ENCODE measurements around the gene LRRTM2.
"Not testable (repeated sequence)": the region's sequence is repeated elsewhere in the genome, so short reads cannot be mapped to it uniquely, and the experiment has no call there.

Gene LRRTM2

GRCh38 chr5:138874771-138875551 is at the start of gene LRRTM2:
TSS of gene LRRTM2 (minus strand) at chr5:138875335. CDS start at chr5:138874911, 424 bp downstream.
- no peak for TF ChIP-seq CTCF (conservative IDR thresholded peaks at IDR 0.05; ENCODE audit: low read depth, low read length)
- peak within 1 kb of the TSS; percentile 41 for H3K4me3 ChIP-seq (ENCODE audit: low read depth, low read length)
- DNase-seq (ENCODE audit: low read depth) = peak; percentile 77

GRCh38 chr5:138922494-138922893 is 47.4 kb upstream of the LRRTM2 start:
- DNase-seq (ENCODE audit: low read depth) = no peak
- H3K4me3 ChIP-seq (ENCODE audit: low read depth, low read length) = no peak overlapping the region
- TF ChIP-seq CTCF (conservative IDR thresholded peaks at IDR 0.05; ENCODE audit: low read depth, low read length) = no peak

- DNase-seq (ENCODE audit: low read depth); H3K4me3 ChIP-seq (ENCODE audit: low read depth, low read length): not testable (repeated sequence)
These were observed 46.2 kb upstream of the LRRTM2 start for GRCh38 chr5:138921362-138921761.

- DNase-seq (ENCODE audit: low read depth) = no peak
- no peak overlapping the region for H3K4me3 ChIP-seq (ENCODE audit: low read depth, low read length)
- TF ChIP-seq CTCF (conservative IDR thresholded peaks at IDR 0.05; ENCODE audit: low read depth, low read length) = no peak
These were observed 45.0 kb upstream of the LRRTM2 start for GRCh38 chr5:138920181-138920580.

- no peak overlapping the region for H3K4me3 ChIP-seq (ENCODE audit: low read depth, low read length)
- TF ChIP-seq CTCF (conservative IDR thresholded peaks at IDR 0.05; ENCODE audit: low read depth, low read length) = no peak
- DNase-seq (ENCODE audit: low read depth) = no peak
These were observed 43.6 kb upstream of the LRRTM2 start for GRCh38 chr5:138918686-138919085.

- no peak overlapping the region for H3K4me3 ChIP-seq (ENCODE audit: low read depth, low read length)
- no peak for TF ChIP-seq CTCF (conservative IDR thresholded peaks at IDR 0.05; ENCODE audit: low read depth, low read length)
- no peak for DNase-seq (ENCODE audit: low read depth)
These were observed 39.2 kb upstream of the LRRTM2 start for GRCh38 chr5:138914338-138914737.

- H3K4me3 ChIP-seq (ENCODE audit: low read depth, low read length) = no peak overlapping the region
- DNase-seq (ENCODE audit: low read depth) = no peak
- TF ChIP-seq CTCF (conservative IDR thresholded peaks at IDR 0.05; ENCODE audit: low read depth, low read length) = no peak
These were observed 38.6 kb upstream of the LRRTM2 start for GRCh38 chr5:138913773-138914172.

Data from choroid plexus epithelial cell (primary cell).